CD14-positive monocyte (primary cell): ENCODE results near the gene THBS3. TPM values are rescaled to one million over a fixed set of nuclear protein-coding genes. Genes with fewer than 3 reads are reported as not detected.

ENCODE experiments used
- DNase-seq, 3 donors: peaks; one replicate each; pipeline ENCODE4 v3.0.0-alpha.2; 2011 to 2022
- H2AFZ ChIP-seq: 2 replicates; pipeline ENCODE4 v1.6.0; 2012; ENCODE audit warnings: mild to moderate bottlenecking, low read depth, low read length, inconsistent platforms; ENCODE audit not compliant: insufficient read depth, poor library complexity, severe bottlenecking
- H3K27ac ChIP-seq, 2 donors: 1 replicate in 1 of 2; 2 replicates in 1 of 2; pipeline ENCODE4 v1.5.1; 2012 to 2013; ENCODE audit warnings: low read length in 2 of 2, control low read depth in 1 of 2, inconsistent platforms in 1 of 2, low read depth in 1 of 2, mild to moderate bottlenecking in 1 of 2
- H3K27me3 ChIP-seq, 2 donors: one replicate each; pipeline versions ENCODE4 v1.6.0 to v1.6.1; 2011 to 2013; ENCODE audit warnings: low read length in 2 of 2; ENCODE audit not compliant: control insufficient read depth in 2 of 2, insufficient read depth in 2 of 2
- H3K36me3 ChIP-seq, 2 donors: replicated peaks in 1 of 2; 1 replicate in 1 of 2; 2 replicates in 1 of 2; pipeline versions ENCODE4 v1.5.1 to v1.6.1; 2012 to 2013; ENCODE audit warnings: low read length in 2 of 2, control low read depth in 1 of 2, inconsistent platforms in 1 of 2, mild to moderate bottlenecking in 1 of 2; ENCODE audit not compliant: insufficient read depth in 2 of 2, control insufficient read depth in 1 of 2
- H3K4me1 ChIP-seq, 2 donors: 1 replicate in 1 of 2; 2 replicates in 1 of 2; pipeline versions ENCODE4 v1.5.1 to v1.6.1; 2012 to 2013; ENCODE audit warnings: low read length in 2 of 2, control low read depth in 1 of 2, inconsistent platforms in 1 of 2, mild to moderate bottlenecking in 1 of 2, moderate library complexity in 1 of 2; ENCODE audit not compliant: insufficient read depth in 2 of 2, control insufficient read depth in 1 of 2
- H3K4me2 ChIP-seq: replicated peaks from 2 replicates; pipeline ENCODE3; 2012; ENCODE audit warnings: low read length, moderate library complexity, mild to moderate bottlenecking; ENCODE audit not compliant: poor library complexity, severe bottlenecking; ENCODE audit errors: extremely low read depth
- H3K4me3 ChIP-seq, 3 experiments: fragments of 200-600 bp in 1 of 3; sonication (generic) in 1 of 3; replicated peaks in 1 of 3; 1 replicate in 2 of 3; 2 replicates in 1 of 3; pipeline ENCODE4 v1.5.1; 2011 to 2013; ENCODE audit warnings: low read length in 3 of 3, mild to moderate bottlenecking in 3 of 3, control low read depth in 2 of 3, low read depth in 2 of 3, inconsistent platforms in 1 of 3, moderate library complexity in 1 of 3
- H3K79me2 ChIP-seq: 2 replicates; pipeline ENCODE4 v1.6.0; 2012; ENCODE audit warnings: mild to moderate bottlenecking, control low read depth, inconsistent platforms, low read length, moderate library complexity; ENCODE audit not compliant: insufficient read depth
- H3K9ac ChIP-seq: 2 replicates; pipeline ENCODE4 v1.6.0; 2017; ENCODE audit warnings: low read length, mild to moderate bottlenecking; ENCODE audit not compliant: insufficient read depth, poor library complexity, severe bottlenecking
- H3K9me3 ChIP-seq, 2 donors: replicated peaks in 1 of 2; 1 replicate in 1 of 2; 2 replicates in 1 of 2; pipeline versions ENCODE4 v1.5.1 to v1.6.1; 2012 to 2013; ENCODE audit warnings: low read length in 2 of 2, control low read depth in 1 of 2; ENCODE audit not compliant: control insufficient read depth in 1 of 2, insufficient read depth in 1 of 2
- H4K20me1 ChIP-seq: 2 replicates; pipeline ENCODE4 v1.6.0; 2012; ENCODE audit warnings: mild to moderate bottlenecking, low read length, control low read depth, moderate library complexity; ENCODE audit not compliant: insufficient read depth
- H3K27ac Mint-ChIP-seq, 7 donors: one replicate each; pipeline ENCODE4 v1.8.0; 2020; ENCODE audit warnings: mild to moderate bottlenecking in 7 of 7, mixed read lengths in 7 of 7, moderate library complexity in 6 of 7, inconsistent platforms in 2 of 7
- H3K27me3 Mint-ChIP-seq, 3 donors: one replicate each; pipeline ENCODE4 v1.8.0; 2021 to 2022; ENCODE audit warnings: low read depth in 3 of 3, mild to moderate bottlenecking in 3 of 3, mixed read lengths in 3 of 3, moderate library complexity in 3 of 3, inconsistent platforms in 1 of 3
- H3K36me3 Mint-ChIP-seq, 2 donors: one replicate each; pipeline ENCODE4 v1.8.0; 2020; ENCODE audit warnings: mixed read lengths in 2 of 2, inconsistent platforms in 1 of 2, mild to moderate bottlenecking in 1 of 2
- H3K4me1 Mint-ChIP-seq: one replicate; pipeline ENCODE4 v1.8.0; 2020; ENCODE audit warnings: mild to moderate bottlenecking, mixed read lengths
- H3K4me3 Mint-ChIP-seq, 2 donors: one replicate each; pipeline ENCODE4 v1.8.0; 2020; ENCODE audit warnings: mild to moderate bottlenecking in 2 of 2, mixed read lengths in 2 of 2, moderate library complexity in 1 of 2
- H3K9me3 Mint-ChIP-seq, 7 donors: one replicate each; pipeline ENCODE4 v1.8.0; 2020 to 2022; ENCODE audit warnings: mixed read lengths in 7 of 7, mild to moderate bottlenecking in 6 of 7, moderate library complexity in 6 of 7, inconsistent platforms in 2 of 7
- WGBS: methylation state at CpG from one replicate; pipeline ENCODE4 v1.1.5; 2013; ENCODE audit warnings: missing lambda C conversion rate; ENCODE audit not compliant: insufficient coverage; 5-methylcytosine and 5-hydroxymethylcytosine counted together
- intact Hi-C, 2 donors: fragments of 100-400 bp; cut with micrococcal nuclease; formaldehyde crosslinking; loops; one replicate each; pipeline versions ENCODE4 v1.15.0 to v1.15.1; 2023
- polyA plus RNA-seq, 3 donors: library from polyadenylated mRNA; depleted of rRNA in 1 of 3; unstranded in 2 of 3; stranded (reverse) in 1 of 3; fragments of 300-500 nt in 2 of 3; fragments of >200 nt in 1 of 3; fragmentation: Illumina TruSeq in 2 of 3; gene quantifications; 1 replicate in 2 of 3; 2 replicates in 1 of 3; pipeline ENCODE4 v1.2.3, GENCODE V29; 2012 to 2021
- TF ChIP-seq, protein P1 (sequence below): fragments of 200-600 bp; IDR thresholded peaks from one replicate; pipeline ENCODE4 v1.8.0; 2022; ENCODE audit warnings: antibody characterized with exemption, mild to moderate bottlenecking

Gene THBS3
- polyA plus RNA-seq, 3 donors = 3.2 to 50.7 (median 5.3) TPM

DNA sequence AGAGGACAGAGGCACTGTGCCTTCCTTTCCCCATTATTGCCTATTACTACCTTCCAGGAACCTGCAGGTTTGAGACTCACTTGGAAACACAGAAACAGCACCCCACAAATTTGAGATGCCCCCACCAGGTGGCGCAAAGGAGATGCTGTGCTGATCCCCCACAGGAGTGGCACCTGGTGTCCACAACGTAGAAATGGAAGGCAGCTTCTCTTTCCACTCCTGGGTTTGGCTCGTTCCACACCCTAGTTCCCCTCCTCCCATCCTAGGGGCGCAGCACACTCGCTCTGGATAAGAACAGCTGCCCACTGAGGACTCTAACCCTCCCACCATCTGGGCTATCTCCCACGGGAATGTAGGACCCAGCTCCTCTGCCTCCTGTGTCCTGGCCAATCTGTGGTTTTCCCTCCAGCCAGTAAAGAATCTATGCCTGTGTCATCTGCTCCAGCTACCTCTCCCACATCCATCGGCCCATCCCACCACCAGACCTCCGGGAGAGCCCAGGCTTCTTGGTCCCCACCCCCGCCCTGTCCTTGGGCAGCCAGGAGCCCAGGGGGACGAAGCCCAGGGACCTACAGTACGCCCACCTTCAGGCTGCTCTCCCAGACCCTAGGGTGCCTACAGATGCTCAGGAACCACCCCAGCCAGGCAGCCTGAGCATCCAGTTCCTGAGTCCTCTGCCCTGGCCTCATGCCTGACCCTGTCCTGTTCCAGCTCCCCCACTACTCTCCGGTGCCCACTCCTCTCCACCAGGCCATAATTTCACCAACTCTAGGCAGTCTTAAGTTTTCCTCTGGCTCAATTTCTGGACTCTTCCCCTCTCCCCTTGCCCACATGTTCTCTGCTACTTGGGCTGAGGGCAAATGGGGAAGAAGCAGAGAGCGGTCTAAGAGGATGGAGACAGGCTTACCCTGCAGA, 549 bp downstream of the THBS3 start:
- peak overlapping the region; percentile 98 to 100 for H3K27ac ChIP-seq
- H3K79me2 ChIP-seq = peaks cover 21% of the 10 kb centered on the region
- TF ChIP-seq, protein P1, sequence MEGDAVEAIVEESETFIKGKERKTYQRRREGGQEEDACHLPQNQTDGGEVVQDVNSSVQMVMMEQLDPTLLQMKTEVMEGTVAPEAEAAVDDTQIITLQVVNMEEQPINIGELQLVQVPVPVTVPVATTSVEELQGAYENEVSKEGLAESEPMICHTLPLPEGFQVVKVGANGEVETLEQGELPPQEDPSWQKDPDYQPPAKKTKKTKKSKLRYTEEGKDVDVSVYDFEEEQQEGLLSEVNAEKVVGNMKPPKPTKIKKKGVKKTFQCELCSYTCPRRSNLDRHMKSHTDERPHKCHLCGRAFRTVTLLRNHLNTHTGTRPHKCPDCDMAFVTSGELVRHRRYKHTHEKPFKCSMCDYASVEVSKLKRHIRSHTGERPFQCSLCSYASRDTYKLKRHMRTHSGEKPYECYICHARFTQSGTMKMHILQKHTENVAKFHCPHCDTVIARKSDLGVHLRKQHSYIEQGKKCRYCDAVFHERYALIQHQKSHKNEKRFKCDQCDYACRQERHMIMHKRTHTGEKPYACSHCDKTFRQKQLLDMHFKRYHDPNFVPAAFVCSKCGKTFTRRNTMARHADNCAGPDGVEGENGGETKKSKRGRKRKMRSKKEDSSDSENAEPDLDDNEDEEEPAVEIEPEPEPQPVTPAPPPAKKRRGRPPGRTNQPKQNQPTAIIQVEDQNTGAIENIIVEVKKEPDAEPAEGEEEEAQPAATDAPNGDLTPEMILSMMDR = peak; percentile 93
- Mint-ChIP-seq H3K27me3 (no peaks in the 10 kb centered on the region), H3K4me3 (peak overlapping the region; percentile 76 to 83), H3K4me1 (peaks cover 47% of the 10 kb centered on the region), H3K27ac (peak overlapping the region; percentile 83 to 100 (median 99)), H3K9me3 (peaks cover 0 to 1% (median 0%) of the 10 kb centered on the region in 7 donors), H3K36me3 (peaks cover 13 to 17% of the 10 kb centered on the region in 2 donors)
- 23% methylated on average over 9 of the region's 13 CpGs for WGBS
- peaks cover 52 to 54% of the 10 kb centered on the region in 2 donors for H3K4me1 ChIP-seq
- H2AFZ ChIP-seq = peak overlapping the region; percentile 7
- peak; percentile 80 to 83 (median 81) for DNase-seq
- no peaks in the 10 kb centered on the region for H4K20me1 ChIP-seq
- no peaks in the 10 kb centered on the region for H3K9me3 ChIP-seq
- H3K9ac ChIP-seq = peak overlapping the region; percentile 99
- H3K4me3 ChIP-seq = peak overlapping the region in 1 of 3 experiments; percentile 90
- peak overlapping the region; percentile 93 for H3K4me2 ChIP-seq
- no peaks in the 10 kb centered on the region for H3K27me3 ChIP-seq
- peaks cover 2 to 5% of the 10 kb centered on the region in 2 donors for H3K36me3 ChIP-seq
- intact Hi-C loops = loop anchor here (1.0 to 5.0 kb wide), 4 partner anchors 19 to 100 kb away; partner anchors contain the start of gene FDPS (in 1 of the 2)

DNA sequence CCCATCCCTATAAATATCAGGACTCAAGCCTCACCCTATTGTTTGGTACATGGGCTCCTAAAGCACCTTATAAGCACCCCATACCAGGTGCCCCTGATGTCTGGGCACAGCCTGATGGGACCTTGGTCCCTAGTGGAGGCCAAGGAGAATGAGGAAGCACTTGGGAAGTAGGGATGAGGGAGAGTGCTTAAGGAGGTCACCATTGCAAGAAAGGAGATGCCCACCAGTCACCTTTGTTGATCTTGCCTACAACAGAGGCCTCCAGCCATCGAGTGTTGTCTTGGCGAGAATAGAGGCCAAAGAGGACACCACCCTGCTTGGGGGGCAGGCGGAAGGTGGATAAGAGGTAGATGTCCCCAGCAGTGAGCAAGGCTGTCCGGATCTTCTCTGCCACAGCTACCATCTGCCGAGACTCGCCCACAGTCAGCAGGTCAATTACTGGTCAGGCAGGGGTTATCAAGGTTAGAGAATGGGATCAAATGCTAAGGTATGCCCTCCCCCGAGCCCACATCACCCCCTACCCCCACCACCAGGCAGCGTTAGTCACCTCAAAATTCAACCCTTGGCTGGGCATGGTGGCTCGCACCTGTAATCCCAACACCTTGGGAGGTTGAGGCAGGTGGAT, 1.6 kb downstream of the THBS3 start:
- Histone ChIP-seq H3K36me3 (no peaks in the 10 kb centered on the region), H3K79me2 (peaks cover 11% of the 10 kb centered on the region), H3K27me3 (no peaks in the 10 kb centered on the region), H3K4me1 (peaks cover 42 to 44% of the 10 kb centered on the region in 2 donors), H2AFZ (no peak overlapping the region), H3K9ac (no peak overlapping the region), H3K9me3 (no peaks in the 10 kb centered on the region), H4K20me1 (no peaks in the 10 kb centered on the region), H3K4me2 (no peak overlapping the region), H3K27ac (no peak overlapping the region), H3K4me3 (no peak overlapping the region)
- no peak overlapping the region for H3K4me3 Mint-ChIP-seq
- no peak for DNase-seq
- peaks cover 37% of the 10 kb centered on the region for H3K4me1 Mint-ChIP-seq
- 100% methylated on average over 1 of the region's 9 CpGs for WGBS
- H3K36me3 Mint-ChIP-seq = peaks cover 4 to 7% of the 10 kb centered on the region in 2 donors
- H3K9me3 Mint-ChIP-seq = peaks cover 0 to 1% (median 0%) of the 10 kb centered on the region in 7 donors
- H3K27me3 Mint-ChIP-seq = no peaks in the 10 kb centered on the region
- intact Hi-C loops = loop anchor here (2.0 to 5.0 kb wide), 3 partner anchors 21 to 101 kb away; partner anchors contain the start of gene FDPS (in 1 of the 2)
- peak overlapping the region in 1 of 7 donors; percentile 63 for H3K27ac Mint-ChIP-seq
- TF ChIP-seq, protein P1 = no peak
